Measurements from ENCODE around the gene FIS1.

The FIS1 gene

DNA sequence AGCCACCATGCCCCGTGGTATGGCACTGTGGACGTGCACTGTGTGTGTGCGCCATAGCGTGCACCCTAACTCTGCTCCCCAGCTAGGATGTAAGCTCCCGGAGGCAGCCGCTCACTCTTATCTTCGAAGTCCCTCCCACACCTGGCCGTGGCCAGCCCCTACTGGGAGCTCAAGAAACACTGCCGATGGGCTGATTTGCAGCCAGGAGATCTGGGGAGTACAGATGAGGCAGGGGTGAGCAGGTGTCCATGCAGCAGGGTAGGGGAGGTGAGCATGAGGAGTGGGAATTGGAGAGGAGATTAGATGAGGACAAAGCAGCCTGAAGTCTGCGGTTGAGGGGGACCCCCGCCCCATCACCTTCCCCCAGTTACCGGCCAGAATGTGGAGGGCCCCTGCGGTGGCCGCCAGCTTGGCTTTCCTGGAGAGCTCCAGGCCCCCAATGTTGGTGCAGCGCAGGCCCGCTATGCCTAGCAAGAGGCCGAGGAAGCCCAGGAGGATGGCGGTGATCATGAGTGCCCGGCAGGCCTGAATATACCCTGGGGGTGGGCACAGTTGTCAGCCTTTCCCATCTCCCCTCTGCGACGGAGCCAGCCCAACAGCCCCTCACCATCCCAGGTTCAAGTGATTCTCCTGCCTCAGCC lies 10.9 kb downstream of the FIS1 start:
- no peak for DNase-seq (ENCODE audit: low spot score)

DNA sequence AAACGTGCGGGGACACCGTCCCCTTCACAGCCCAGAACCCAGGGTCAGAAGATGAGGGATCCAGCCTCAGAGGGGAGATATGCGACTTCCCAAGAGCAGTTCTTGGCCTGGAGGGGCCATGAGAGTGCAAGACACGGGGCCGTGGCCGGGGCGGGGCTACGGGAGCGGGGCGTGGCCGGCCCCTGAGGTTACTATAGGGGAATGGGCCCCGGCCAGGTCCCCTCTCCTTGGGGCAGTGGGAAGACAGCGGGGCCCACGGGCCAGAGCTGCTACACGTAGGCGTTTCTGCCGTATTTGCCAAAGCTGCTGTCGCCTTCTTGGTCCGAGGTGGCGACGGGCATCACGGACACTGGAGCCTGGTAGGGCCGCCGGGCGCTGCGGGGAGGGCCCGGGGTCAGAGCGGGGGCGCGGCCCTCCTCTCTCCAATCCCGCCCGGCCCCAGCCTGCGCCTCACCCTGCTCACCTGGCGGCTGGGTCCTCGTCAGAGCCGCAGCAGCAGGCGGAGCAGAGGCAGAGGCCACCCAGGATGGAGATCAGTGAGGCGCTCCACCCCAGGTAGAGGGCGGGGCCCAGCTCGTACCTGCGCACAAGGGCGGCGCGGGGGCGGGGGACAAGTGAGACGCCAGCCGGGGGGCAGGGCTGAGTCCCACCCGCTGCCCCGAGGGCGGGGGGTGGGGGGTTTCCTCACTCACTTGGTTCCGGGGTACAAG lies 12.6 kb downstream of the FIS1 start:
- peak; percentile 58 for DNase-seq (ENCODE audit: low spot score)

DNA sequence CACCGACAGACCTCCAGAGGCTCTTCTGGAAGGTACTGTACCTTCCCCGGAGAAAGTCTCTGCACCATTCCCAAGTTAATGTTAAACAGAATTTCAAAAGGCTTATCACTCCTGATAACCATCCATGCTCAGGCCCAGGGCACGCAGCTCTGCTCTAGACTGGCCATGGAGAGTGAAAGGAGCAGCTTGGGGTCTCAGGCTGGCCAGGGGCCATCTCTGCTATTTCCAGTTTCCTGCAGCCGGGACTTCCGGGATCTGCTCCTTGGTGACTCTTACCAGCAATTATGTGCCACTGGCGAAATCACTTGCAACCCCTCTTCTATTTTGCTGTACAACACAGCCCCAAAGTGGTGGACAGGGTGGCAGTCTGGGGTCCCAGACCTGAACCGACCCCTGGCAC lies 13.2 kb downstream of the FIS1 start:
- no peak for DNase-seq (ENCODE audit: low spot score)

DNA sequence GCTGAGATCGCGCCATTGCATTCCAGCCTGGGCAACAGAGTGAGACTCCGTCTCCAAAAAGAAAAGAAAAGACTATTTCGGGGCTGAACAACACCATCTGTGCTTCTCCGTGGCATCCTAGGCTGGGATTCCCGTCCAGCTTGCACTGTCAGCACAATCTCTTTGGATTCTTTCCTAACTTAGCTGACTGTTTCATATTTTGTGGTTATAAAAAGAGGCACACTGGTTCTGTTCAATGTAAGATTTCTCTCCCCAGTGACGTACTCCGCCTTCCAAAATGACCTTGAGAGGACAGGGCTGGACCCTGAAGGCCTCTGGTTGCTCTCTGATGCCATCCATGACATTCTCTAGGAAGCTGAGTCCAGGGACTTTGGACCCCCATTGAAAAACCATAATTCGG lies 18.2 kb downstream of the FIS1 start:
- no peak for DNase-seq (ENCODE audit: low spot score)

DNA sequence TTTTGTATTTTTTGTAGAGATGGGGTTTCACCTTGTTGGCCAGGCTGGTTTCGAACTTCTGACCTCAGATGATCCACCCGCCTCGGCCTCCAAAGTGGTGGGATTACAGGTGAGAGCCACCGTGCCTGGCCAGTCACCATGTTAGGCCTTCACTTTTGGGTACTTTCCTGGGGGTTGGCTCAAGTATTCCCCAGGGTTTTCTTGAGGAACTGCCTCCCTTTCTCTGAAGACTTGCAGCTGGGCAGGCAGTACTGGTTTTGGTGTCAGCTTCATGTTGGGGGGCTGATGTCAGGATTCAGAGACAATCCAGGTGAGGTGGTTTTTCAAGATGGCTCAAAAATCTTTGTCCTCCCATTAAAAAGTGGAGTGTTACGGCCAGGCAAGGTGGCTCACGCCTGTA lies 19.2 kb downstream of the FIS1 start:
- DNase-seq (ENCODE audit: low spot score), result no peak

DNA sequence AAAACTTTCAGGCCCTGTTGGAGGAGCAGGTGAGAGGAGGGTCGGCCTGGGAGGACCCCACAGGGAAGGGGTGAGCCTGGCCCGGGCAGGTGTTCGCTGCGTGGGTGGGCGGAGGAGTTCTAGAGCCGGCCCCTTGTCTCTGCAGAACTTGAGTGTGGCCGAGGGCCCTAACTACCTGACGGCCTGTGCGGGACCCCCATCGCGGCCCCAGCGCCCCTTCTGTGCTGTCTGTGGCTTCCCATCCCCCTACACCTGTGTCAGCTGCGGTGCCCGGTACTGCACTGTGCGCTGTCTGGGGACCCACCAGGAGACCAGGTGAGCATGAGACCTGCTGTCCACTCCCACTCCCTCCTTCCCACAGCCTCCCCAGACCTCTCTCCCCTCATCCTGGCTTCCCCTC lies 21.4 kb downstream of the FIS1 start:
- no peak for DNase-seq (ENCODE audit: low spot score)

DNA sequence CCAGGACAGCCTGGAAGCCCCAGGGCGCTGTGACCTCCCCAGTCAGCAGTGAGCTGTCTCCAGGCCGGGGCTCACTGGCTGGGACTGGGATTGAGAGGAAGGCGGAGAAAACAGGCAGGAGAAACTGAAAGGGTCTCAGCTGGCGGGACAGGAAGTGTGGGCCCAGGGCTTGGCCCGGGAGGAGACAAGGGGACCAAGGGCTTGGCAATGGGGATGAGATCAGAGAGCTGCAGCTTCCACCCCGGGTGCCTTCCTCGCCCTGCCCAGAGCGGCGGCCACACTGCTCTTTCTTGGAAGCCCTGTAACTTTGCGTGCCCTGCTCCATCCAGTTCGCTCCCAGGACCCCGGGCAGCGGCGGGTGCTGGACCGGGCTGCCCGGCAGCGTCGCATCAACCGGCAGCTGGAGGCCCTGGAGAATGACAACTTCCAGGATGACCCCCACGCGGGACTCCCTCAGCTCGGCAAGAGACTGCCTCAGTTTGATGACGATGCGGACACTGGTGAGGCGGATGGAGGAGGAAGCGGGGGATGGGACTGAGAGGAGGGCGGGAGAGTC lies 22.5 kb downstream of the FIS1 start:
- DNase-seq (ENCODE audit: low spot score), result no peak

DNA sequence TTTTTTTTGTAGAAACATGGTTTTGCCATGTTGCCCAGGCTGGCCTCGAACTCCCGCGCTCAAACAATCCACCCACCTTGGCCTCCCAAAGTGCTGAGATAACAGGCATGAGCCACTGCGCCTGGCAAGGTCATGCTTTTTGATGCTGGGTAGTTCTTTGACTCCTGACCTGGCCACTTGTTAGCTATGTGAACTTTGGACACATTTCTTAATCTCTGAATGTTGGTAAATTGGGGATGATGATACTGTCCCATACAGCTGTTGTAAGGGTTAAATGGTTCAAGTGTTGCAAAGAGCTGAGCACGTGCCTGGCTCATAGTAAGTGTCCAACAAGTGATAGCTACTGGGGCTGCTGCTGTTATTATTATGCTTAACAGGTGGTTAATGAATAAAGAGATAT lies 24.6 kb downstream of the FIS1 start:
- DNase-seq (ENCODE audit: low spot score), result no peak

DNA sequence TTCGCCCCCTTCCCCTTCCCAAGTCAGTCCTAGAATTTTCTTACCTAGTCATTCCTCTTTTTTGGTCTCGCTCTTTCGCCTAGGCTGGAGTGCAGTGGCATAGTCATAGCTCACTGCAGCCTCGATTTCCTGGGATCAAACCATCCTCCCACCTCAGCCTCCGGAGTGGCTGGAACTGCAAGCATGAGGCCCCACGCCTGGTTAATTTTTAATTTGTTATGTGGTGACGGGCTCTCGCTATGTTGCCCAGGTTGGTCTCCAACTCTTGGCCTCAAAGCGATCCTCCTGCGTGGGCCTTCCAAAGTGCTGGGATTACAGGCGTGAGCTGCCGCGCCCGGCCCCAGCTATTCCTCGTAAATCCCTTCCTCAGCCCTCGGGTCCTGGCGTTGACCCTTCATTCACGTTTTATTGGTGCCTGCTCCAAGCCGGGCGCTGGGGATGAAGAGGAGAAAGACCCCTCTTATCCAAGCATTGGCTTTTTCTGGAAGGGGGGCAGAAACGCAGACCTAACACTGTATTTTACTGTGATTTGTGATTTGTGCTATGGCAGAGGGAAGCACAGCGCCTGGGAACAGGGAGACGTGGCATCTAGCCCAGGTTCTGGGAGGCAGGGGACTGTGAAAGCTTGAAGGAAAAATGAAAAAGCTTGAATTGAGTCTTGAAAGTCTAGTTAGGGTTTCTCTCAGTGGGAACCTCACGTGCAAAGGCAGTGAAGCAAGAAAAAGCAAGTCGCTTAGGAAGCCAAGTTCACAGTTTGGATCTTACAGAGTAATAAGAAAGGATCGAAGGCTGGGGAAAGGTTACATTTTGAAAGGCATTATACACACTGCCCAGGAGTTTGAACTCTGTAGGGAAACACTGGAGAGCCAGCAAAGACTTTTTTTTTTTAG lies 26.4 kb downstream of the FIS1 start:
- no peak for DNase-seq (ENCODE audit: low spot score)

DNA sequence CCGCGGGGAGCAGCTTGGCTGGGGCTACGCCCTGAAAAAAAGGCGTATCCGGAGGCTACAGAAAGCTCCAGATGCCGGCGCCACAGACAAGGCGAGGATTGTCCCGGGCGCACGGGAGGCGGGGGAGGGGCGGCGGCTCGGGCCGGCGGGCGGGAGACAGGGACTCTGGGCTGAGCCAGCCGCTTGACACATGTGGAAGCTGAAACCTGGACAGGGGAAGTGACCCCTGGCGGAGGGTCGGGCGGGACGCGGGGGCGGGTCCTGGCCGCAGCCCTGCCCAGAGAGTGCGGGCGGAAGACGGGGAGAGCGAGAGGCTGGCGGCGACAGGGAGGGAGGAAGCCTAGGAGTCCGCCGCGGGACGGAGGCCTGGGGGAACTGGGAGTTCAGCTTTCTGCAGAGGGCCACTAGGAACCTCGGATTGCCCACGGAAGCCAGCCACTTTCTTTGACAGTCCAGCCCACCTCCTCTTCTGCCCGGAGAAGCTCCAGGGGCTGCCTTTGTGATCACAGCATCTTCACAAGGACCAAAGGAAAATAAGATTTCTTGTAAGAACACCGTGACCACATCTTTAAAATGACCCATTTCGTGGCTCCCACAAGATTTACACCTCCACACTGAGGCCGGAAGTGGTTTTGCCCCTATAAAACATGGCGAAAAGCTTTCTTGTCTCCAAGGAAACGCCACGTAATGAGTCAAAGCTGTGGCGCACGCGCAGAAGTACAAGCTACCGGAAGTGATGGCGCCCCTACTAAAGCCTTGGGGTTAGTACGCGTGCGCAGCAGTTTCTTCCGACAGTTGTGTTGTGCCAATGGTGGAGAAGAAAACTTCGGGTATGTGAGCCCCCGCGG lies 27.3 kb downstream of the FIS1 start, which contains the start of the genes PLOD3 and ZNHIT1:
TSS of gene PLOD3 (minus strand) at position 194 of the 848 bp plus-strand sequence. CDS start 307 bp downstream, outside the sequence.
TSS of gene ZNHIT1 (plus strand) at position 778 of the 848 bp plus-strand sequence. CDS start at position 809, 31 bp downstream.
- DNase-seq (ENCODE audit: low spot score), result peak; percentile 100

DNA sequence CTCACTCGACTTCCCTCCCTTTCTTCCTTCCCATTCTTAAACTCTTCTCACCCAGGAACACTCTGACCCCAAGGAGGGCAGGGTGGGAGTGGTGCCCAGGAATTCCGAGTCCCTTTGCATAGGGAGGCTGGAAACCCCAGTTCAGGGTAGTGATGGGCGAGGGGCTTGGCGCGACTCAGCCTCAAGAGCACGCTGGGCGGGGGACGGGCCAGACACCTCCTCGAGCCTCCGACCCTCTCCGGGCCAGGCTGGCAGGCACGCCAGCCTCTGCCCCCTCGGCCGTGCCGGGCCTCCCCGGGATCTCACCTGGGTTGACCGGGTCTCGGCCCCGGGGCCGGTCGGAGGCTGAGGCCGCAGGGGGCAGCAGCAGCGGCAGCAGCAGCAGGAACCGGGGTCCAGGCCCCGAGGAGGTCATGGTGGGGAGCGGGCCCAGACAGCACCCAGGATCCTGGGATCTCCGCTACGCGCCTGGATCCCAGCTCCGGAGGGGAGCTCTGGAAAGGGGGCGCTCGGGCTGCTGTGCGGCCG lies 28.0 kb downstream of the FIS1 start:
- DNase-seq (ENCODE audit: low spot score), result no peak

DNA sequence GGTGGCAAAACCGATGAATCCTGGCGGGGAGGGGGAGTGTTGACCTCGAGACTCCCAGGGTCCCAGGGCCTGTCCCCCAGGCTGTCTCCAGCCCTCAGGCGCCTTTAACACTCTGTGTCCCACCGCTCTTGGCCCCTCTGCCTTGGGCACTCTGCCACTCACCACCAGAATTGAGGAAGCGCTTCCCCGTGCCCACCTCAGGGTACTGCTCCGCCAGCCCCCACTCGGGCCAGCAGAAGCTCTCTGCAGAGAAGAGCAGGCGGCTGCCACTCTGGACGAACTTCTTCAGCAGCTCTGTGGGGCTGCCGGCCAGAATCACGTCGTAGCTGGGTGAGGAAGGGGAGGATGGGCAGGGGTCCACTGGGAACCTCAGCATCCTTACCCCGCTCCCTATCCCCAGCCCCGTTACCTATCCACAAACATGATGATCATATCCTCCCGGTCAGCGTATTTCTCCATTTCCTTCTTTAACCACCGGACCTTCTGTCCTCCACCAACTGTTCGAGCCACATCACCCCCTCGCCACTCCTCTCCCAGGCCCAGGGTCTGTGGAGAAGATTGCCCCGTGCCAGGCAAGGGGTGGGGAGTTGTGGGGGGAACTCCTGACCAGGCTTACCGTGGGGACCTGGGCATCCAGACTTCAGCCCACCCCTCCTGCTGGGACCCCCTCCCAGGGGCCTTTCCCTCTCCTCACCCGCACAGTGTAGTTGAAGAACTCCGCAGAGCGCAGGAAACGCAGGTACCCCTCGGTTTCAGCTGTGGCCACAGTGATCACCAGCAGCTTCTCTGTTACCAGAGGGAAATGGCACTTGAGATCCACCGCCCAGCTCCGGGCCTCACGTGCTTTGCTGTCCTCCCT lies 28.7 kb downstream of the FIS1 start:
- no peak for DNase-seq (ENCODE audit: low spot score)

DNA sequence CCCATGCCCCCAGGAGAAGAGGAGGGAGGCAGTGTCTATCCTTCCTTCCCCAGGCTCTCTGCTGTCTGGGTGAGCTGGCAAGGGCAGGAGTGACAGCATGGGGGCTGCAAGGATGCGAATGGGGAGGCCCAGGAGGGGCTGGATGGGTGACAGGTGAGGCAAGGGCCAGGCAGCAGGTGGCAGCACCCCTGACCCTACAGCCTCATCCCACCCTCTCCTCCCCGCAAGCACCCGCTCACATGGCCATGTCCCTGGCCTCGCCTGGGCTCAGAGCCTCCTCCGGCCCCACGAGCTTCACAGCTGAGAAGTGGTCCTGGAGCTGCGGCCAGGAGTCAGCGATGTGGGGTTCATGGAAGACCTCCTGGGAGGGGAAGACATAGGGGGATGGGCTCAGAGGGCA lies 32.9 kb downstream of the FIS1 start:
- DNase-seq (ENCODE audit: low spot score), result no peak

DNA sequence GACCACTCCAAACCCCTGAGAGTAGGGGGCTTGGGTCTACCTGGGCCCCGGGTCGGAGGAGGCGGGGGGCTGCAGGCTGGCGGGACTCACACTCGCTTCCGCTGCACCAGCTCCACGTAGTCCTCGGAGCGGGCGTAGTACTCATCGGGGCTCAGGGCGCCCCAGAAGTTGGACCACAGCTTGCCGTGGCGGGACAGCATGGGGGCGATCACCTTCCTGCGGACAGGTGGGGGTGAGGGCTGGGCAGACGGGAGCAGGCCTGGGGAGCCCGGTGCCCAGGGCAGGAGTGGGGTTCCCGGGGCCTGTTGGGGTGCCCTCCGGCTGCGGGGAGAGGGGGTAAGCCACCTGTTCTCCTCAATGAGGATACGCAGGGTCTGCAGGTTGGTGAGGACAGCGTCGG lies 33.4 kb downstream of the FIS1 start:
- no peak for DNase-seq (ENCODE audit: low spot score)

DNA sequence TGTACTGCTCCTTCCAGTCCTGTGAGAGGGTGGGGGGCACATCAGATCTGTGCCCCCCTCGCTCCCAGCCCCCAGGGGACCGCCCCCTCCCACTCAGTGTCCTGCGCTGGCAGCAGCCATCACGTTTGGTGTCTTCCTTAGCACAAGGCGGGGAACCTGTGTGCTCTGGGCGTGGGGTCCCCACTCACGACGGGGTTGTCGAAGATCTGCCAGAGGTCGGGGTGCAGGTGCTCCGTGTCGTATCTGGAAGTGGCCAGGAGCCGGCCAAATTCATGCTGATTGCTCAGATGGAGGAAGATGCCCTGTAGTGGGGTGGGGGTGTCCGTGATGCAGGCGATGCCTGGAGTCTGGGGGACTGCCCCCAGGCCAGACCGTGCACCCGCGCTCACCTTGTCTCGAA lies 34.7 kb downstream of the FIS1 start:
- no peak for DNase-seq (ENCODE audit: low spot score)

DNA sequence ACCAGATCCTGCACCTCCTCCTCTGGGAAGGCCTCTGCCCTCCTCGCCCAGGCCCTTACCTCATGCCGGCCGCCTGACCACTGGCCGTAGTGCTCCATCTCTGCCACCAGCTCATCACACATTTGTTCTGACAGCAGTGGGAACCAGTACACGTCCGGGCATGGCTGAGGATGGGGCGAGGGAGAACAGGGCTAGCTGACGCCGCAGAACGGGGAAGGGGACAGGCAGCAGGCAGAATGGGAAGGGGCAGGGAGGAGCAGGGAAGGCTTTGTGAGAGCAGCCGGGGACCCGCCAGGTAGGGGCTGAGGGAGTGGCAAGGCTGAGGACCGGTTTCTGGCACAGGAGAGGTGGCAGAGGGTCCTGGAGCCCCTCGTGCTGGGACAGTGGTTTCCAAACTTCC lies 36.1 kb downstream of the FIS1 start:
- DNase-seq (ENCODE audit: low spot score), result no peak

DNA sequence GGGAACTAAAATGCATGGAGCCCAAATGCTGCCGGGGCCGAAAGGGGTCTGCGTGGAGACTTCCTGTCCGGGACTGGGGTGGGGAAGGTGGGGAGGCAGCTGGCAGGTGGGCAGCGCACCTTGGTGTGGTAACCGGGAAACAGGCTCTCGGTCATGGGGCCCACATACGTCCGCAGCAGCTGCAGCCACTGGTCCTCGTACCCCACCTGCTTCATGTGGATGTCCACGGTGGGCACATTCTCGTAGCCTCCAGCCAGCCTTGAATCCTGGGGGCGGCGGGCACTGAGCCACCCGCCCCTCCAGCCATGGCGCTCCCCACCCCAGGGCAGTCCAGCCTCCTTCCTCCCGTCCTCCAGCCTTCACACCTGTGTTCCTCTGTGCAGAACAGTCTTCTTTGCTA lies 37.4 kb downstream of the FIS1 start:
- no peak for DNase-seq (ENCODE audit: low spot score)

DNA sequence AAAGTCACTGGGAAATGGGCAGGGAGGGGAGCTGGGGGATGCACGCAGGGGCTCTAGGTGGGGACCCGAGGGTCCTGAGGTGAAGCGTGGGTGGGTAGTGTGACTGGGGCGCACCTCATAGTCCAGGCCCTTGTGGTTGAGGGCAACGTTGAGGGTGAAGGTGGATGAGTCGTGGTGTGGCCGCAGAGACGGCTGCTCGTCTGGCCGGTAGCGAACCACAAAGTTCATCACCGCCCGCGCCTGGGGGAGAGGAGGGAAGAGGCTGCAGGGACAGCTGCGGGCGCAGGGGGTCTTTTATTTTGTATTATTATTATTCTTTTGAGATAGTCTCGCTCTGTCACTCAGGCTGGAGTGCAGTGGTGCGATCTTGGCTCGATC lies 38.2 kb downstream of the FIS1 start:
- DNase-seq (ENCODE audit: low spot score), result no peak

DNA sequence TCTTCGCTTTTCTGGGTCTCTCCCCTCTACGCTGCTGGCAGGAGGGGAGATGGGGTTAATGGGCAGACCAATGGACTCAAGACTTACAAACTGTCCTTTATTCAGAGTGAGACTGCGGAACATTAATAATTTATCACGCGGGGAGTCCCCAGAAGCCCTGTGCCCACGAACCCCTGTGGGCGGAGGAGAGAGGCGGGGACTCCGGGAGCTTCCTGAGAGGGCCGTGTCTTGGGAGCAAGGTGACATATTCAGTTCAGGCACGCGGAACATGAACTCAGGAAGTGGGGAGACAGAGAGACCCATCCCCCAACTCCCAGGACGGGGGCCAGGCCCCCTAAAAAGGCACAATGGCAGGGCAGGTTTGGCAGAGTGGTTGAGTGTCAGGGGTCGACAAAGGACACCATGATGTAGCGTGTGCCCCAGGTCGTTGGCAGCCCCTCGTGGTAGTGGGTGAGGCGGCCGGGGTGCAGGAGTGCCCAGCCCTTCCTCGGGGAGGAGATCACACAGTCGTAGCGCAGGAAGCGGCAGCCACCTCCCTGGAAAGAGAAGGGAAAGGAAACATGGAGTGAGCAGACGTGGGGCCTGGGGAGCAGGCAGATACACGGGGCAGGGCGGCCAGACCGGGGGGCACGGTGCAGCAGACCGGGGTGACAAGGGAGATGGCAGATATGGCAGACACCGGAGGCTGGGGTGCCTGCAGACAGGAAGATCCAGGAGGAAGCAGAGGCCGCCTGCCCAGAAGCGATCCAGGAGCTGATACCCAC lies 38.8 kb downstream of the FIS1 start:
- no peak for DNase-seq (ENCODE audit: low spot score)
